NCI-H2196 (cell line): ENCODE results near the gene PHF2.

Experiments
- DNase-seq: peaks from one replicate; lab custom pipeline; 2025; ENCODE audit not compliant: unreplicated experiment; lab: John Stamatoyannopoulos, UW

The PHF2 gene

DNA sequence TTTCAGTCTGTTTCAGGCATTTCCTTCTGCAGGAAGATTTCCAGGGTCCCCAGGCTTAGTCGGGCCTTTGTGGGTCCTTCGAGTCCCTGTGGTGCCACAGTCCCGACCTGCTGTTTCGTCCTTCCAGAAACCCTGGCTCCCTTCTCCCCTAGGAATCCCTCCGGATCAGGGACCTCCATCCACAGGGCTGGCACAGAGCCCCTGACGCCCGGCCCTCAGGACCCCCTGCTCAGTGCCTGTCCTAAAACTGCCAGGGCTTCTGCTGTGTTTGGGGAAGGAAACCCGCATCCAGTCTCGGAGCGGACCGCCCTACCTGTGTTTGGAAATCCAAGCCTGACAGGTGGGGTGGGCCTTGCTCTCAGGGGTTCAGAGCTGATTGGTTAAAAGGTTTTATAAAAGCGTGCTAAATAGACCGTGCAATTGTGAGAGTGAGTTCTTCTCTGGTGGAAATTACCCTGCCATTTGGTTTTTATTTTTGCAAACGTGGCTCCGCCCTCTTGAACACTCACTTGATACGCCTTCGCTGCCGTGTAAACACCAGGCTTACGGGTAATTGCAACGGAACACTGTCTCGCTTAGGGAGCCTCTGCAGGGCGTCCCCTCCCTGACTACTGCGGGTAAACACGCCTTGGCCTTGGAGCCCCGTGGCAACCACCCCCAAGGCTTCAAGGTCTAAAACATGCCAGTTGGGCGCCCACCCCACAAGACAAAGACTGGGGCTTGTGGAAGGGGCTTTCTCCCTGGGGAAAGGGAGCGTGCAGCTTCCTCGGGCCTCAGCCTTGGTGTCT lies 121.2 kb downstream of the PHF2 start:
- no peak for DNase-seq

DNA sequence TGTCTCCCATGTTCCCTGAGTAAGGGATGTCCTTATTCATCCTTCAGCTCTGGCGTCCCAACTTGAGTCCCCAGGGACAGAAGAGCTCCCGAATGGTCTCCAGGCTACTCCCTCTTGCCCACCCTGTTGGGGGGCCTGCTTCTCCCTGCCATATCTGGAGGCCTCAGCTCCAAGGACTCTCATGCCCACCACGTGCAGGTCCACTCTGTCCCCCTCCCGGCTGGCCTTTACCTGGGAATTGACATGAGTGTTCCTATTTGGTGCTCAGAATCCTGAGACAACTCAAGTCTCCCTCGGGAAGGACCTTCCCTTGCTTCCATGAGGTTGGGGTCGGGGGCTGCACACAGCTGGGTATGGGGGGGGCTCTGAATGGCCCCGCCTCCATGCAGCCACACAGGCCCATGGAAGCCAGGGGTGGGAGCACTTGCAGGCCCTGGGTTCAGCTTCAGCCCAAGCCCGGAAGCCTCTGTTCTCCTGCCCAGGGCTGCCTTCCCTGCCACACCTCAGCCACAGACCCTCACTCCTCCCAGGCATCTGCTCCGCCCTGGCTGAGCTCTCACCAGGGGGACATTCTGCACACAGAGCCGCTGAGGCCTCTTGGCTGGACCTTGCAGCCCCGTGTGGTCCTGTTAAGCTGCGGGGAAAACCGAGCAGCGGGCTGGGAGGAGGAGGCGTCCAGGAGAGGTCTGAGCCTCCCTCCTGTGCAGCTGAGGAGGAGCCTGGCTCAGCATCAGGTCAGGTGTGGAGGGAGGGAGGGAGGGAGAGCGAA lies 121.9 kb downstream of the PHF2 start:
- DNase-seq, result no peak

DNA sequence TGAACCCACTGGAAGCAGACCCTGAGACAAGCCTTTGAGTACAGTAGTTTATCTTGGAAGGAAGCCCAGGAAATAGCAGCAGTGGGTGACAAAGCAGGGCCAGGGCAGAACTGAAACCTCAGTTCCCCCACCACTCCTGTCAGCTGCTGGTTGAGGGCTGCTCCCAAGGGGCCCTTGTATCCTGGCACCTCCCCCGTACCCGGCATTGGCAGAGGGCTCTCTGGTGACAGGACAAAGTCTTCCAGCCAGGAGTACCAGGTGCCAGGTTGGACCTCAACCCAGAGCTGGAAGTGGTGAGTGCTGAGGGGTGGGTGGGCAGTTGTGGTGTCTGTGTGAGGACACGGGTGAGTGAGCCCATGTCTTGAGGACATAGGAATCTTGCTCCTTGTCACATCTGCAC lies 123.3 kb downstream of the PHF2 start:
- DNase-seq, result no peak

DNA sequence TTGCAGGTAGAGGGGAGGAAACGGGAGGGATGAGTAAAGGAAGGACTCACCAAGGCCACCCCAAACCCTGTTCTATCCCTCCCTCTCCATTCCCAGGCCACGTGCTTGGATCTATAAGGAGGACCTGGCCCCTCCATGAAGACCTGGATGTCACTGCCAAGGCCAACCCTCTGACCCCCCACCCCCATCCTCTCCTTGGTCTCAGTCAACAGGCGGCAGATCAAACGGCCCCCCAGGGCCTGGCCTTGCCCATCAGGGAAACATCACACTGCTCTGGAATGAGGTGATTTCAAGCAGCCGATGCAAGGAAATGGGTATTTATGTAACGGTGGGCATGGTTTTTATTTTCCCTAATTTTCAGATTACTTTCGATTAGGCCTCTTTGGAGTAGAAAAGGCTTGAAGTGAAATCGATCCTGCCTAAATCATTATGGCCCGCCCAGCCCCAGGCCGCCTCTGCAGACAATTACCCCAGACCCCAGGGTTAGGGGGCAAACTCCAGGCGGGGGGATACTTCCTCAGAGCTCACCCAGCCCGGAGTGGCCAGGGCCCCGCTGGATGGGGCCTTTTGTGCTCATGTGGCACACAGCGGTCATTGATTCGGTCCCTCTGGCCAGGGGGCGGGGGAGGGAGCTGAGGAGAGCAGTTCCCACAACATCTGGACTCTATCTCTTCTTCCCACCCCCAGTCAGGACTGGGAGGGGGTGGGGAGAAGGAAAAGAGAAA lies 125.3 kb downstream of the PHF2 start:
- no peak for DNase-seq

DNA sequence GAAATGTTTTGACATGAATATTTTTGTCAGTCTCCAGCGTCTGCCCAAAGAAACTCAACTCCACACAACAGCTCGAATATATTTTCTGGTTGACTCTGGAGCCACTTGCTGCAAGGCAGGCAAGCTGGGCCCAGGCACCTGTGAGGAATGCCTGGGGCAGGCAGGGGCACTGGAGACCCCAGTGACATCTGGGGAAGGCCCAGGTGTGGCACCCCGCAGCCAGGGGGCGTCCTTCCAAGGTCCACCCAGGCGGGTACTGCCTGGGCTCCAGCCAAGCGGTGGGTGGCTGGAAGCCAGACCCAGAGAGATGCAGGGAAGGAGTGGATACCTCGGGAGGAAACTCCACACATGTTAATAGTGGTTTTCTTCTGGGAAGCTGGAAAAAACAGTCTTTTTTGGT lies 125.9 kb downstream of the PHF2 start:
- no peak for DNase-seq

DNA sequence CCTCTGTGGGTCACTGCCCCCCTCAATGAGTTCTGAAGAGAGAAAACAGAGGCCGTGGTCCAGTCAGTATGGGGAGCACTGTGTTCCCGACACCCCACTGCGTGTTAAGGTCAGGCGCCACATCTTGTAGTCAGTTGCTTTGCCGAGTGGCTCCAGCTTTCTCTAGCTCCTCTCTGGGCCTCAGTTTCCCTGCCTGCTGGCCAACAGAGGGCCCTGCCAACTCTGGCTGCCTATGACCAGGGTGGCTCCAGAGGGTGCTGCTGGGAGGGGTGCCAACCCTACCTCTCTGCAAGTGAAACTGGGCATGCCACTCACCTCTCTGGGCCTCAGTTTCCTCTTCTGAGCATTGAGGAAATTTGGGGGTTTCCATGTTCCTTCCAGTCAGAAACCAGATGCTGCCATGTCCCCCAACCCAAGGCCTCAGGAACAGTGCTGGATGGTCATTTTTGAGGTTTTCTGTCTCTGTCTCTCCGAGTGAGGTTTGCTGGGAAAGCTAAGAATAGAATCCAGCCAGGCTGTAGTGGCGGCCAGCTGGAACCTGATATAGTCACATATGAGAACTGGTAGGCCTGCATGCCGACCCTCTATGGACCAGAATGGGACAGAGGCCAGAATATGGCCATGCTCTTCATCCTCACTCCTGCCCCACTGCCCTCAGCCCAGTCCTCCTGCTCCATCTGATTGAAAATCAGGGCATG lies 132.1 kb downstream of the PHF2 start:
- no peak for DNase-seq

DNA sequence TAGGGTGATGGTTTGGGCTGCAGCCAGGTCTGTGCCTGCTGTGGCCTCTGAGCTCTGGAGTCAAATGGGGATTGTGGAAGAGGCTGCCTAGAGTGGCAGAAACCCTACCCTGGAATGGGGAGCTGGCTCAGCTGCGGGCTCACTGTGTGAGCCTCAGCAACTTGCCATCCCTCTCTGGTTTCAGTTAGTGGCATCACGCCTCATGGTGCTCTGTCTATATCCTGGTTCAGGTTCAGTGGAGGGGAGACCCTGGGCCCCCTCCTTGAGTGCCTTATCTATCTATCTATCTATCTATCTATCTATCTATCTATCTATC lies 132.6 kb downstream of the PHF2 start:
- no peak for DNase-seq

DNA sequence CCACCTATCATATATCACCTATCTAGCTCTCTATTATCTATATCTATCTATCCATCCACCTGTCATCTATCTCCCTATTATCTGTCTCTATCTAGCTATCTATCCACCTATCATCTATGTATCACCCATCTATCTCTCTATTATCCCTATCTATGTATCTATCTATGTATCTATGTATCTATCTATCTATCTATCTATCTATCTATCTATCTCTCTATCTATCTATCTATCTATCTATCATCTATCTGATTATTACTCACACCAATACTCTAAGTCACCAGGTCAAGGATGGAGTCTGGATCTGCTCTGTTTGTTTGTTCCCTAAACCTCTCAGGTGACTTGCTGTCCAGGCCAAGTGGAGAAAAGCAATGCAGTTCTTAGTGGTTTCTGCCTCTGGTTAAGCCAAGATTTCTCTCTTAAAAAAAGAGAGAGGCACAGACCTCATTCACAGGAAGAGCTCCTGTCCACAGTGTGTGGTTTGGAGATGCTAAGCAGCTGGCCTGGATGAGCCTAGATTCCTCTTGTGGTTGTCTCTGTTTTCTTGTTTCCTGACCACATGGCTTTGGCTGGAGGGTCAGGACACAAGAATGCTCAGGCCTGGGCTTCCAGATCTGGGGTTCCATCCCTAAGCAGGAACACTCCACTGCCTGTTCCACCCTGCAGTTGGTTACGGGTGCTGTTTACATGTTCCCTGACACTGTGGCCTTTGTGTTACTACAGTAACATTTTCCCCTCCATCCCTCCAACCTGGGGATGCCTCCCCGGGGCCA lies 133.4 kb downstream of the PHF2 start:
- no peak for DNase-seq

DNA sequence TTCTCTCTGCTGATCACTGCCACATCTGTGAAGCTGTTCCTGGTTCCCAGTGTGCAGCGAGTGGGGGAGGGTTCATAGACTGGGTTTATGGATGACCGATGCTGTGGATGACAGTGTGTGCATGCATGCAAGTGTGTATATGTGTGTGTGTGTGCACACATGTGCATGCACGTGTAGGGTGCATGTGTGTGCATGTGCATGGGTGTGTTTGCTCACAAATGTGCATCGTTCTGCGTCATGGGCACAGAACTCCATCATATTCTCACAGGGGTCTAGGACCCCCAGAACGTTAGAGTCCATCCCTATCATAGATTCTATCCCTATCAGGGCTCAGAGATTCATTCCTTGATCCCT lies 134.0 kb downstream of the PHF2 start:
- no peak for DNase-seq

DNA sequence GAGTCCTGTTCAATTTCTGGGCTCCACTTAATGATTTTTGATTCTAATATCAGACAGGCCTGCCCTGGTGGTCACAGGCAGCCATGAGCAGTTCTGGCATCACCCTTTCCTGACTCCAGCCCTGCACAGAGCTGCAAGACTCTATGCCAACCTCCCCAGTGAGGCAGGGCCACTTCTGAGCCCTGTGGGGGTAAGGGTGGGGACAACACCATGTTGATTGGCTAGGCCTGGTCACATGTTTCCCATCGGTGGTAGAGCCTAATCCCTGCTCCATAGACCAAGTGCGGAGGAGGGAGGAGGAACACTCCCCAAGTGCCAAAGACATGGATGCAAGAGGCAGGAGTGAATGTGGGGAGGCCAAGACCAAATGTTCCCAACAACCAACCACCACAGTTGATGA lies 134.6 kb downstream of the PHF2 start:
- DNase-seq, result no peak

DNA sequence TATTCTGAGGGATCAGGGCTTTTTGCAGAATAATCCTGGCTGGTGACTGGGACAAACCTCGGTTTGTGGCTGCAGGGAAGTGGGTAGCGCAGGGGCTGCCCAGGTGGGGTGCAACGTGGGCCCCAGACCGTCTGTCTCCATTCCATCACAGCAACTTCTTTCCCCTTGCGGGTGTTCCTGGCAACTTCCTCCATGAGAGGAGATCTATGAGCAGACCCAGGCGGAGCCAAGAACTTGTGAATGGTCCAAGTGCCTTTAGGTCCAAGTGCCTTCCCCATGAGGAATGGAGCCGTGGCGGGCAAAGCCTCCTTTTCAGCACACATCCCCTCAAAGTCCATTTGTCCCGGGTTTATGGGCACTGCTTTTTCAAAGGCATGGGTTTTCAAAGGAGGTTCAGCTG lies 136.5 kb downstream of the PHF2 start:
- no peak for DNase-seq

DNA sequence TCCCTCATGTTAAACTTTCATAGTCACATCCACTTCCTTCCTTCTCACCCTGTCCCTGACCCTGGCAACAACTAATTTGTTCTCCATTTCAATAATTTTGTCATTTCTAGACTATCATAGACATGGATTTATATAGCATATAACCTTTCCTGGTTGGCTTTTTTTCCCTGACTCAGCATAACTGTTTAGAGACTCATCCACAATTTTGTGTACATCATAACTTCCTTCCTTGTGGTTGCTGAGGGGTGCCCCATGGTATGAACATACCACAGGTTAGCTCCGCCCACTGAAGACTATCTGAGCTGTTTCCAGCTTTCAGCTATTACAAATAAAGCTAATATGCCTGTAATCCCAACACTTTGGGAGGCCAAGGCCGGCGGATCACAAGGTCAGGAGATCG lies 137.3 kb downstream of the PHF2 start:
- DNase-seq, result no peak

DNA sequence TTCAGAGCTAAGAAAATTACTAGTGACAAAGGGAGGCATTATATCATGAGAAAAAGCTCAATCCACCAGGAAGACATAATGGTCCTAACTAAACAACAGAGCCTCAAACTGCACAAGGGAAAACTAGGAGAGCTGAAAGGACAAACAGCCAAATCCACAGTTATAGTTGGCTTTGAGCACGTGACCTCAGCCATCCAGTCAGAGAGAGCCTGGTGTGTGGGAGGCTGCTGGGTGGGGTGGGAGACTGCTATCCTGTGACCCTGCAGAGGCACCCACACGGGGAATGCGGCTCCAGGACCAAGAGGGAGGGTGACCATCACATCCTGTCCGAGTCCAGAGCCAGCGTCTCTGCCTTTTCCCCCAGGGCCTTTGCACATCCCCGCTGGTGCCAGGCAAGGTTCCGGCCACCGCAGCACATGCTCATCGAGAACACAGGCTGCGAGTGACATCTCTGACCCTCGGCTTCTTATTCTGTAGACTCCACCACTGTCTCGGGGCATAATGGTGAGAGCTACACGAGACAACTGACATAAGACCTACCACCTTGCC lies 145.1 kb downstream of the PHF2 start:
- no peak for DNase-seq

DNA sequence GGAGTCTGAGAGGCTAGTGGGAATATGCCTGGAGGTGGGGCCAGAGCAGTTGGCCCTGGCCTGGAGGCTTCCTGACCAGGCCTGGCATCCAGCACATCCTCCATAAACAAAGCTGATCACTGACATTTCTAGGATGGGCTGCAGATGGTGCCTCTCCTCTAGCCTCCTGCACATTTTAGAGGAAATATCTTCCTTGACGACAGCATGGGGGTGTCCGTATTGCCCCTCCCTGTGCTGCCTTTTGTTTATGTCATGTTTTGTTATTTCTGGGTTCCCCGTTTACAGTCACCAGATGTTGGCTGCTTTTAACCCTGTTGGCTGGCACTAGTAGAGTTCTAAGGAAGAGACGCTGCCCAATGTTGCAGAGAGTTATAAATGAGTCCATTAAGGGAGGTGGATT lies 148.5 kb downstream of the PHF2 start:
- DNase-seq, result no peak

DNA sequence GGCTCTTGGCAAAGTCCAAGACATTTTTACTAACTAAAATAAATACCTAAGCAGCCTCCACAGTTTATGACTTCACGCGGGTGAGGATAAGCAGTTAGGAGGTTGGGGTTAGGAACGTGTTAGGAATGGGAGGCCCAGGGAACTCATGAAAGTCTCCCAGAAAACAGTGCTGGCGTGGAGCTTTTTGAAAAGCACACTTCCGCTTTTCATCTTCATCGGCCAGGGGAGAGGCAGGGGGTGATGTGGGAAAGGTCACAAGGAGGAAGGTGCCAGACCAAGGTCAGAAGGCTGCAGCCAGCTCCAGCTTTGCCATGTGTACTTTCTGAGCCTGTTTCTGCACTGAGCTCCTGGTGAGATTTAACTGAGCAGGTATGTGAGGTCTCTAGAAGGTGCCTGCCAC lies 149.0 kb downstream of the PHF2 start:
- no peak for DNase-seq

DNA sequence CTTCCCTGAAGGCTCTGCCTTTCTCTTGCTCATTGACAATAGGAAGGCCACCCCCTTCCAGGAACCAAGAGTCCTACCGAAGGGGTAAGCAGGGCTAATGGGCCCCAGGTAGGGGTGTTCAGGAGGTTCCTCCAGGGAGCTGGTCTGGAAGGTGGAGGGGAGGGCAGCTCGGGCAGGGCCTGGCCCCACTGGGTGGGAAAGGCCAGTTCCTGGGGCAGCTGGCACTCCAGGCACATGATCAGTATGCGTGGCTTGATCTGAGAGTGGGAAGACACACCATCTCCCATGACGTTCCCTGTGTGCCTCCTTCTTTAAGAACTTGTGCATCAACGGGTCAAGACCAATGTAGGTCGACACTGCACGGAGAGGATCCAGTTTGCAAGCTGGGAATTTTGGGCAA lies 149.8 kb downstream of the PHF2 start:
- DNase-seq, result no peak
